Measurements from ENCODE around the gene GALNT16. TPM values are rescaled to one million over a fixed set of nuclear protein-coding genes. Genes with fewer than 3 reads are reported as not detected.

Gene GALNT16
- total RNA-seq, 1 experiment from 2014 or later, result 0.16 TPM

DNA sequence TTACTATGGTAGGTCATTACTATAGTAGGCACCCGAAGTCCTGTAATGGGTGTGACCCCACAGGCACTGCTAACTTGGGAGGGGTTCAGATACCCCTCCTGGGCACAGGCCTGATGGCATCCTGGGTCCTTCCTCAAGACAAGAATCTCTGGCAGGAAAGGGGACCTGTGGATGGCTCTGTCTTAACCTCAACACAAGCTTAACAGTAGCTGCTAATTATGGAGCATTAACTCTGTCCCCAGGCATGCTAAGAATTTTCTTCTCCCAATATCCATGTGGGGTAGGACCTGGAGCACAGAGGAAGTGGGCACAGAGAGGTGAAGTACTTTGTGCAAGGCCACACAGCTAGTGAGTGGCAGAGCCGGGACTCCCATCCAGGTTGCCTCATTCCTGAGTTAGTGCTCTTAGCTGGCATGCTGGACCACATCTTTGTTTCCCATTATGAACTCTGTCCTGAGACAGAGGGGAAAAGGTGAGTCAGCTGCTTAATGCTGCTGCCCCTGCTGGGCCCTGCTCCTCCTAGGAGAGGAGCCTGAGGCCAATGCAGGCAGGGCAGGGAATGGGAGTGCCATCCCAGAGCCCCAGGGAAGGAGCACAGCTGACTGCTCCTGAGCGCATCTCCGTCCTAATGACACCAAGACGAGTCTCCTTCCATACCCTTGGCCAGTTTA lies 32.1 kb downstream of the GALNT16 start:
- in situ Hi-C loops (cut with HindIII; ENCODE audit: low pct_unique_long_range_greater_than_20kb, low sequenced_read_pairs), result no loop called here

DNA sequence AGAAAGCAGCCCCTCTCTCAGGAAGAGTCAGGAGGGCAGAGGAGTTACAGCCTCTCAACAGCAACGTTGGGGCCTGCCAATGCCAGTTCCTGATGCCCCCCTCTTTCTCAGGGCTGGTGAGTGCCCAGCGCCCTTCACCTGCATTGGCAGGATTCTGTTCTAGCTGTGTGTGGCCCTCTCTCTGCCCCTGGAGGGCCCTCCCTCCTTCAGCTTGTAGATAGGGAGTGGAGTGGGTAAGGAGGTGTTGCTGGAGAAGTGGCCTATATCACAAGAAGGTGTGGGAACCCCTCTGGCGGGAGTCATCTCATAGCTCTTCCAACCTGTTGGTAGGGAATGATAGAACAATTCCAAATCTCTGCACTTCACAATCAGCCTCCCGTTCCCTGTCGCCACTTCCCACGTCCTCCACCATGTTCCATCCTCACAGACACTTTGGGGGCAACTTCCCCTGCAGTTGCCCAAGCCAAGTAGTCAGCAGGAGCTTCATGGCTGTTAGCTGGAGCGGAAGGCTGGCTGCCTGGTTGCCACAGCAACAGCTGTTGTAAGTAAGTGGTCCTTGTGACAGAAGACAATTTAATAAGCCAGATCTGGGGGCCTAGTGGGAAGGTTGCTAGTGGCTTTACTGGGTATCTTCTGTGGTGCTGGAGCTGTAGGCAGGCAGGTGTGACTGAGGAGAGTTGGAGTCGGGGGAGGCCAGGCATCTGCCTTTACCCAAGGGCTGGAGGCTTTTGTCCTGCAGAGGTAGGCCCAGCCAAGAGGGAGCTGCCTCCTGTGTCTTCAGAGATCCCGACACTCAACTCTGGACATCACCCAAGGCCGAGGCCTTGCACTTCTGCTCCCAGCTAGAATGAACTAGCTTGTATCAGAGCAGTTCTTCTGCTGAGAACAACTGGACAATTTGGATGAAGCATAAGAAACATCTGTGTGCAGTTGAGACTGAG lies 38.4 kb downstream of the GALNT16 start:
- no peak for DNase-seq (ENCODE audit: low read depth, low spot score)
- in situ Hi-C loops (cut with HindIII; ENCODE audit: low pct_unique_long_range_greater_than_20kb, low sequenced_read_pairs), result no loop called here

More for the DNA sequence above, 32.1 kb downstream of the GALNT16 start:
- no peak for DNase-seq (ENCODE audit: low read depth, low spot score)

DNA sequence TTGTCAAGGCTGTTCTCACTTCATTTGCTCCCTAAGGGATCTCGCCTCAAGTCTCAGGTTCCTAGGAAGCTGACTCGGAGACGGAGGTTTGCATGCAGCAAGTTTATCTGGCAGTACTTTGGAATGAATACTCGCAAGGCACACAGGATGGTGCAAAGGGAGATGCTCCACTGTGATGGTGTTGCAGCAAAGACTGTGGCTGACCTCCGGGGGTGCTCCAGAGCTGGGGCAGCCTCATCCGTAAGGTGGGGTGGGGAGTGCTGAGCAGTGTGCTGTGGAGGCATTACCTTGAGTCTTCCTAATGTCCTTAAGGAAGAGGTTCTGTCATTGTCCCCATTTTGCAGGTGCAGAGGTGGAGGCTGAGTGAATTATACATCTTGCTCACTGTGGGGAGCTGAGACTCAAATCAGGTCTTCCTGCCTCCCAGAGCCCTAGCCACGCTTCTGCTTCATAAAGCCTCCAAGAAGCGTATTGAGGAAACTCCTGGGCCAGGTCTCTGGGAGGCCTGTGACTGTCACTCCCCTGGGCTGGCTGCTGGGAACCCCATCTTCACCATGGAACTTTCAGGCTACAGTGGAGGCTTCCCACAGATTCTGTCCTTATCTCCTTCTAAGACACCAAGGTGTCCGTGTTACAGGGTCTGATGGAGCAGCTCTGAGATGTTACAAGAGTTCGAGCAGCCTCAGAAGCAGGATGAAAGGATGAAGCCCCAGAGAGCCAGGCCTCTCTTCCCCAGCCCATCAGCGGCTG lies 39.5 kb downstream of the GALNT16 start:
- in situ Hi-C loops (cut with HindIII; ENCODE audit: low pct_unique_long_range_greater_than_20kb, low sequenced_read_pairs), result no loop called here

DNA sequence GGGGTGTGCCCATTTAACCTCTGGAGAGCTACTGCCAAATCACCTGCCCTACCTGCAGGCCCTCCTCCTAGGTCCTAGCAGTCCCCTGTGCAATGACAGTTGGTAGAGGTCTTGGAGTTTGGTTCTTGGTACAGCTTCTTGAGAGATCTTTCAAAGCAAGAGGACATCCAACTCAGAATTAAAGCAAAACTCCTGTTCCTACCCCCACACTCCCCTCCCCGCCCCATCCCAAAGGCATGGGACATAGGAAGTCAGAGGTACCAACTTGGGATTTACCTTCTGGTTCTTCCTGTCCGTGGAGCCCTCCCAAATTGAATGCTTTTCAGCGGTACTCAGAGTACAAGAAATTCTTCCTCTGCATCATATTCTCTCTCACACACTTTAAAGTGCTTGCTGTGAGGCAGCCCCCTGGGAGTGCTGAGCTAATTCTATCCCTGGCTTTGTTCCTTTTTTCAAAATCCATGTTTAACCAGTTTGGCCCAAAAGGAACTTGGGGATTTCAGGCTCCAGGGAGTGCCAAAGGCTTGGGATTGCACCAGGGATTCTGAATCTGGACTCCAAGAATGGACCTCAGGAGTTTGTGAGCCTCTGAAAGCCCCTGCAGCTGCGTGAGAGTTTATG lies 40.8 kb downstream of the GALNT16 start:
- in situ Hi-C loops (cut with HindIII; ENCODE audit: low pct_unique_long_range_greater_than_20kb, low sequenced_read_pairs), result no loop called here

More for the DNA sequence above, 39.5 kb downstream of the GALNT16 start:
- no peak for DNase-seq (ENCODE audit: low read depth, low spot score)

DNA sequence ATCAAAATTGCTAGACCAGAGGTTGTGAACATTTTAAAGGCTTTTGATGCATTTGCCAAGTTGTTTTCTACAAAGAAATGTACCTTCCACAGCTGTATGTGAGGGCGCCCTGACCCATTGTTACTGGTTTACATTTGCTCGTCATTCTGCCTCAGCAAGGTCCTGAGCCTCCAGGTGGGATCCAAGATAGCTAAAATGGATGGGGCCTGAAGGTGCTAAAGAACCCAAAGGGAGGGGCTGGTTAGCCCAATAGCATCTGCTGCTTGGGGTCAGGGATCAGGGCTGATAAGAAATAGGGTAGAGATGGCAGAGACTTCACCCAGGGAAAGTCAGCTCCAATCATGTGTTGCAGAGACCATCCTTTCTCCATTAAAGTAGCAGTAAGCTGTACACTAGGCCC lies 43.1 kb downstream of the GALNT16 start:
- no peak for DNase-seq (ENCODE audit: low read depth, low spot score)
- in situ Hi-C loops (cut with HindIII; ENCODE audit: low pct_unique_long_range_greater_than_20kb, low sequenced_read_pairs), result no loop called here

More for the DNA sequence above, 40.8 kb downstream of the GALNT16 start:
- no peak for DNase-seq (ENCODE audit: low read depth, low spot score)

DNA sequence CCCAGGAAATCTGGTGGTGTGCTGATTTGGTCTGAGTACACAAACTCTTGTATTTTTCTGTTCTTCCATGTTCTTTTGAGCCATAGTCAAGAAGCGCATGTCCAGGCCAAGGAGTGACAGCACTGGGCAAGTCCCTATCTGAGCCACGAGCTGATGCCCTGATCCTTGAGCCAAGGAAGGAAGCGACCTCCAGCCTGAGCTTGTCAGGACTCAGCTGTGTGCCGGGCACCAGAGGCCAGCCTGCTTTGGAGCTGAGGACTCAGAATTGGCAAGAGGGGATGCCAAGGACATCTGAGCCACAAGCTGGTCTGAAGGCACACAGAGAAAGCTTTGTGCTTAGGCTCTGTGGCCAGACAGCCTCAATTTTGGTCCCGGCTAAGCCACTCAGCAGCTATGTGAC lies 52.6 kb downstream of the GALNT16 start:
- no peak for DNase-seq (ENCODE audit: low read depth, low spot score)
- in situ Hi-C loops (cut with HindIII; ENCODE audit: low pct_unique_long_range_greater_than_20kb, low sequenced_read_pairs), result no loop called here

DNA sequence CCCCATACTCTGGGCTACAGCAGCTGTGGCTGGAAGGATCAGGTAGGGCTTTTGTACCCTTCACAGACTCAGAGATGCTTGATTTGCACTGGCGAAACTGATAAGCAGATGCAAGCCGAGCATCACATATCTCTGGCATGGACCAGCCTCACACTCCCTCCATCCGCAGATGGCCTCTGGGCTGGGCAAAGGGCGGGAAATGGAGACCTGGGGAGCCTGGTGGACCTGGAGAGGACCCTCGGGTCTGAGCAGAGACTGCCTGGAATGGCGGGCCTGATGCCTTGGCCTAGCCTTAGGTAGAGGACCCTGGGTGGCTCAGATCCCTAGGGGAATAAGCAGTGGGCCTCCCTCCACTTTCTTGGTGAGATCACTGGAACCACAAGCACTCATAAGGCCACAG lies 53.2 kb downstream of the GALNT16 start:
- in situ Hi-C loops (cut with HindIII; ENCODE audit: low pct_unique_long_range_greater_than_20kb, low sequenced_read_pairs), result no loop called here

DNA sequence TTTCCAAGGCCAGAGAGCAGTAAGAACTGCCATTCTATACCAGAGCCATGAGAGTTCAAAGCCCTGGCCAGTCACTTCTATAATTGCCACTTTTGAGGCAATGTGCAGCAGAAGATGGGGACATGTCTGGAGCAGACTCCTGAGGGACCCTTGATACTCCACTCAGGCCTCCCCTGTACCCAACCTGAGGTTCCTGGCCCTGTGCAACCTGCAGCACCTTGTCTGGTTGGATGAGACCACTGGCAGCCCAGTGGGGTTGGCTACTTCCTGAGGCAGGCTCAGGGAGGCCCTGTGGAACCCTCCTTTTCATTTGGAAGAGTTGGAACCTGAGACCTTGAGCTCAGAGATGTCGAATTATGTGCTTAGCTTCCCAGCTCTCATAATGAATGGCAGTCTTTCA lies 54.4 kb downstream of the GALNT16 start:
- in situ Hi-C loops (cut with HindIII; ENCODE audit: low pct_unique_long_range_greater_than_20kb, low sequenced_read_pairs), result no loop called here

More for the DNA sequence above, 53.2 kb downstream of the GALNT16 start:
- no peak for DNase-seq (ENCODE audit: low read depth, low spot score)

DNA sequence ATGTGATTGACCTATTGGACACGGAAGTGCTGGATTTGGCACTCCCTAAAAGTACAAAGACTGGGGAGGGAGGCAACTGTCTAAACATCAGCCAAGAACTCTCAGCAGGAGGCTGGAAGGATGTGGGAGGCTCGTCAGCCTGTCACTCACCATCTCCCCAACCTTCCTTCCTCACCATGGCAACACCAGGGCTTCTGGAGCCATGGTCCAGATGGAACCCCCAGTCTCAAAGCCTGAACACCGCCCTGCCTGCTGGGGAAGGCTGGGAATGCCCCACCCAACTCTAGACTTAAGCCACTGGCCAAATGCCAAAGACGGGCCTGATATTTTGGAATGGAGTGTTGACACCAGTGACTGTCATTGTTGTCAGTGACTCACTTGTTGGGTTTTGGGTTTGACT lies 55.3 kb downstream of the GALNT16 start:
- DNase-seq (ENCODE audit: low read depth, low spot score), result no peak
- in situ Hi-C loops (cut with HindIII; ENCODE audit: low pct_unique_long_range_greater_than_20kb, low sequenced_read_pairs), result no loop called here

More for the DNA sequence above, 54.4 kb downstream of the GALNT16 start:
- DNase-seq (ENCODE audit: low read depth, low spot score), result no peak

DNA sequence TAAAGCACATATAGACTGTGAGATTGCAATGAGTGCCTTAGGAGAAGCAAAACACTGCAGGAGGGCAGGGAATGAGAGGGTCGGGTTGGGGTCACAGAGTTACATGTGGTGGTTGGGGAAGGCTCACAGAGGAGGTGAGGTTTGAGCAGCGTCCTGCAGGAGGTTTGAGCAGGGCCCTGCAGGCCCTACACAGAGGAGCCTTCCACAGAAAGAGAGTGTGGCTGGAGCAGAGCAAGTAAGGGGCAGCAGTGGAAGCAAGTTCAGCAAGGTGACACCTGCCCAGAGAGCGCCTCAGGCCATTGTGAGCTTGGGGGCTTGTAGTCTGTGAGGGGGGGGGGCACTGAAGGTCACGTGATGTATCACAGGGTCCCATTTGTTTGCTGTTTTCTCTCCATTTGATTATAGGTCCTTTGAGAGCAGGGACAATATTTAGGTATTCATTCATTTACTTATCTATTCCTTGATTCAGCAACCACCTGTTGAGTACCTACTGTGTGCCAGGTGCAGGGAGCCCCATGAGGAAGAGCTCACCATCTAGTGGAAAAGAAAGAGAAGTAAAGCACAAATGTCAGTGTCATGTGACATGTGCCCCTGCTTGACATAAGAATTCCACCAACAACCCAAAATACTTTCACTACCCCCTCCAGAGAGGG lies 56.6 kb downstream of the GALNT16 start:
- in situ Hi-C loops (cut with HindIII; ENCODE audit: low pct_unique_long_range_greater_than_20kb, low sequenced_read_pairs), result no loop called here
- DNase-seq (ENCODE audit: low read depth, low spot score), result no peak

DNA sequence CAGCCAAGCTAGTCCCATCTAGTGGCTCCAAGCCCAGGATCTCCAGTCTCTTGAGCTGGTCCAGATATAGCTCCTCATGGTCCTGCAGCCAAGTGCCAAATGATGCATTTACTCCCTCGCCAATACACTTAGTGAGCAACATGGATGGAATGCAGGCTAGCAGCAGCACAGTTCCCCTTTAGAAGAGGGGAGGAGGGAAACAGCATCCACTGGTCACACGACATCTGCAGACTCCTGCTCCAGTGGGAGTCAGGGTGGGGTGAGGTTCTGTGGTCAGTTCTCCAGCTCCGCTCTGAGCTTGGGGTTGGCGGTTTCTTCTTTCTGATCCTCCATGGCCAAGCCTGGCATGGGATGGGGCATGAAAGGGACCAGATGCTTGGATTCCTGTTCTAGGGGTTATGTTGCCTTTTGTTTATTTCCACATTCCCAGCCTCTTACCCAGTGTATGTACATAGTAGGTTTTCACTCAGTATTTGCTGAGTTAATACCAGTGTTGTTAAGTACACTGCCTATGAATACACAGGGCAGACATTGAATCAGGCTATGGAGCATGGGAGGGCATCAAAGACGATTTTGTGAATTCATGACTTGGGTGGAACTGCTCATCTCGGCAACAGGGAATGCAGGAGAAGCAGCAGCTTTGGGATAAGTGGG lies 57.3 kb downstream of the GALNT16 start:
- DNase-seq (ENCODE audit: low read depth, low spot score), result no peak
- in situ Hi-C loops (cut with HindIII; ENCODE audit: low pct_unique_long_range_greater_than_20kb, low sequenced_read_pairs), result no loop called here

DNA sequence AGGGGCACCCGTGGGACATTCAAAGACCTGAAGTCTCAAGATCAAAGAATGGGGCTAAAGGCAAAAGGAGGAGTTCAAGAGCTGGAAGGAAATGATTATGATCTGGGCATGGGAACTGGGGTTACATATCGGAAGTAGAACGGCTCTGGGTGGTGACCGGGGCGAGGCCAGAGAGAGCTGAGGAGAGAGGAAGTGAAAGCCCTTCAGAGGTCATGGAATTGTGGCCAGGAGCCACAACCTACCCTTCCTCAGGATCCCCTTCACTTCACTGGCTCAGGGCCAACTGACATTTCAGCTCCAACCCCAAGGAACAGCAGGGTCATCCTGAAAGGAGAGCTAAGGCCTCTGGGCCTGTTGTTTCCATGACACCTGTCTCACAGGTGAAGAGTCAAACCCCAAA lies 57.8 kb downstream of the GALNT16 start:
- in situ Hi-C loops (cut with HindIII; ENCODE audit: low pct_unique_long_range_greater_than_20kb, low sequenced_read_pairs), result no loop called here
- no peak for DNase-seq (ENCODE audit: low read depth, low spot score)

DNA sequence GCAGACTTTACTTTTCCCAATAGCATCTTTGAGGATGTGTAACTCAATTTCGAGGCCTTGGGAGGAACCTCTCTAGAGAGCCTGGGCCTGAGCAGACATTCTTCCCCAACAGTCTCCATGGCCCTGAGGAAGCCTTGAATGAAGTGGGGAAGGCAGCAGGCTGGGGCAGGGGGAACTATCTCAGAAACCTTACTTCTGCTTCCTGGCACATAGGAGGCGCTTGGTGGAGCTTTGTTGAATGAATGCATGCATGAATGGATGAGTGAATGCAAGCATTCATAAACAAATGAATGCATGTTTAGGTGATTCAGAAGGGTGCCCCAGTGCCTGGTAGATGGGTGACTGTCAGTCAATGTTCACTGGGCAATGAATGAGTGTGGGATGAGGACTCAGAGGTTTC lies 58.3 kb downstream of the GALNT16 start:
- in situ Hi-C loops (cut with HindIII; ENCODE audit: low pct_unique_long_range_greater_than_20kb, low sequenced_read_pairs), result no loop called here
- peak; percentile 9 for DNase-seq (ENCODE audit: low read depth, low spot score)

DNA sequence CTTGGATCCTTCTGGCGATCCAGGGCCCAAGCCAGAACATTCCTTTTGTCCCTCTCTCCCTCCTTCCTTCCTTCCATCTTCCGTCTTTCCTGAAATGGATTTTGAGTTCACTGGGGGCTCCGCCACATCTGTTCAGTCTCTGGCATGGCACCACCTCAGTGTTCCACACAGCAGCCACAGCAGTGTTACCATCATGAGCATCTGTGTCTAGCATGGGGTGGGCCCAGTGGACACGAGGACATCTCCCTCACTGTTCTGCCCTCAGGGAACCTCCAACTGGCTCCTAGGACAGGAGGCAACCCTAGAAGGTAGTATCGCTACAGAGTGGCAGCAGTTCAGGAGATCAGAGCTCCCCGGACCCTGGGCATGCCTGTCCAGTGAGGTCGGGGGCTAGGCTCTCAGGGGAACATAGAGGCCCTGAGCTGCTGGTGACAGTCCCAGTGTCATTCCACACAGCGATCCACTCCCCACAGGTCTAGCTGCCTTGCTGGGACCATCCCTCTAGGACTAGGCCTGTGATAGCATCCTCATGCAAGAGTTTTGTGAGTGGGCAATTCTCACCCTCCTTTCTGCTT lies 59.0 kb downstream of the GALNT16 start:
- in situ Hi-C loops (cut with HindIII; ENCODE audit: low pct_unique_long_range_greater_than_20kb, low sequenced_read_pairs), result no loop called here
- no peak for DNase-seq (ENCODE audit: low read depth, low spot score)

DNA sequence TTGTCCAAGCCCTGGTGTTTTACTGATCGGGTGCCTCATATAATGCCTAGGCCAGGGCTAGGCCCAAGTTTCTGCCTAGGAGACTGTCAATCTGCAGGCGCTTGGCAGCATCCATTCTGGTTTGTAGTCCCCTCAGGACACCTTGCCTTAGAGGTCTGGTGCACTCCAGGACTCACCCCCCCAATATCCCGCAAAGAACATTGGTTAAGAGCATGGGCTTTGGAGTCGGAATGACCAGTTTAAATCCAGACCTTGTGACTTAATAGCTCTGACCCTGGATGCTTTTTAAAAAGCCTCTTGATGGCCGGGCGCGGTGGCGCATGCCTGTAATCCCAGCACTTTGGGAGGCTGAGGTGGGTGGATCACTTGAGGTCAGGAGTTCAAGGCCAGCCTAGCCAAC lies 60.0 kb downstream of the GALNT16 start:
- in situ Hi-C loops (cut with HindIII; ENCODE audit: low pct_unique_long_range_greater_than_20kb, low sequenced_read_pairs), result no loop called here
- DNase-seq (ENCODE audit: low read depth, low spot score), result no peak

DNA sequence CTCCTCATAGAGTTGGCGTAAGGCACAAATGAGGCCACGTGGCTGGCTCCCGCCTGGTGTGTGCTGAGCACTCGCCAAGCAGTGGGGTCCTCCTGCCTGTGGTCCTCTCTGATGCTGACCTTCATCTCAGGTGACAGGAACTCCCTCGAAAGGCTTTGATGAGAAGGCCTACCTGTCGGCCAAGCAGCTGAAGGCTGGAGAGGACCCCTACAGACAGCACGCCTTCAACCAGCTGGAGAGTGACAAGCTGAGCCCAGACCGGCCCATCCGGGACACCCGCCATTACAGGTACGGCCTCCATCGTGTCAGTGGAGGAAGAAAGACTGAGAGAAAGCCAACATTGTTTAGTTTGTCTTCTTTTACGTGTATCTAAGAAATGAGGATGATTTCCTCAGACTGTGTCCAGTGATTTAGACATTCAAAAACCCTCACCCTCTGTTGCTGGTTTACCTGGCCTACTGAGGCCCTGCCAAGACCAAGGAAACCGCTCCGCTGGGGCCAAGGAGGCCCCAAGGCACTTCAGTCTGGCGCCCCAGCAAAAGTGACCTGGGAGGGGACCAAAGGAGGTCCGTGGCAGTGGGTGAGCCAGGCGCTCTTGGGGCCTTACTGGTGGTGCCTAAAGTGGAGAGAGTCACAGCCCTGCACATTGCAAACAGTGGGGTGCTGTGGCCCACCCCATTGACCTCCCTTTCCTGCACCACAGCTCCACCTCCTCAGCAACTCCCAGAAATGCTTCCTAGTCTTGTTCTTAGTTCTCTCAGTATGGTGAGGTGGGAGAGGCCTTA lies 60.8 kb downstream of the GALNT16 start:
- in situ Hi-C loops (cut with HindIII; ENCODE audit: low pct_unique_long_range_greater_than_20kb, low sequenced_read_pairs), result no loop called here

More for the DNA sequence above, 60.8 kb downstream of the GALNT16 start:
- DNase-seq (ENCODE audit: low read depth, low spot score), result no peak

Data from SK-MEL-5 (cell line).